ENCODE data around the gene GRID2IP. TPM values are rescaled to one million over a fixed set of nuclear protein-coding genes. Genes with fewer than 3 reads are reported as not detected.

The GRID2IP gene
- total and polyA plus RNA-seq, 2 of the 13 experiments (the other 11 are each of a cell fraction or from before 2014, with no cell fraction given), result 0.03 TPM; not detected in 1

- H2AFZ ChIP-seq (ENCODE audit: low read length), result no peak overlapping the region
- no peaks in the 10 kb centered on the region for H3K79me2 ChIP-seq (ENCODE audit: insufficient read depth, low read length)
- ChIA-PET CTCF (ENCODE audit: low intra/inter-chr PET ratio, low total read pairs) (no interaction called here), POLR2A (no interaction called here)
- no peak overlapping the region for H3K27ac ChIP-seq (ENCODE audit: extremely low read length, insufficient read depth, low read length)
- no peak overlapping the region for H3K4me3 ChIP-seq (replicated peaks in 1 of 3; ENCODE audit: insufficient read depth in 1 of 3, low read depth in 2 of 3, low read length in 3 of 3)
- in situ Hi-C loops (cut with HindIII; ENCODE audit: extremely low pct_ligation_motif_present, low pct_unique_long_range_greater_than_20kb), result no loop called here
- FAIRE-seq (no peak), DNase-seq (ENCODE audit: low spot score) (no peak), ATAC-seq (no peak)
- no TSS peak for BruUV-seq (replicated peaks)
- no peaks in the 10 kb centered on the region for H3K4me1 ChIP-seq (ENCODE audit: insufficient read depth, low read length)
- no peak overlapping the region for H3K9ac ChIP-seq (ENCODE audit: insufficient read depth, low read depth, low read length)
- no peaks in the 10 kb centered on the region for H3K9me3 ChIP-seq (ENCODE audit: low read length)
- TF ChIP-seq ZNF503 (CRISPR knock-in tag; IDR thresholded peaks at IDR 0.05), result no peak
- TF ChIP-seq FOXA1 (IDR thresholded peaks at IDR 0.05), result no peak
- TF ChIP-seq FOXA1 (CRISPR knock-in tag; IDR thresholded peaks at IDR 0.05), result no peak
- no peak for TF ChIP-seq BORCS8-MEF2B (CRISPR knock-in tag; IDR thresholded peaks at IDR 0.05)
- TF ChIP-seq RERE (CRISPR knock-in tag; IDR thresholded peaks at IDR 0.05; ENCODE audit: low read depth), result no peak
- no peak for TF ChIP-seq YEATS4 (CRISPR knock-in tag; IDR thresholded peaks at IDR 0.05; ENCODE audit: borderline replicate concordance)
- TF ChIP-seq ZNF672 (CRISPR knock-in tag; IDR thresholded peaks at IDR 0.05), result no peak
- no peak for TF ChIP-seq HOXD1 (CRISPR knock-in tag; IDR thresholded peaks at IDR 0.05)
- TF ChIP-seq ATF6 (CRISPR knock-in tag; conservative IDR thresholded peaks at IDR 0.05), result no peak
- H4K20me1 ChIP-seq (ENCODE audit: insufficient read depth, low read length), result no peaks in the 10 kb centered on the region; the same call in 1 of the 2 replicates
- H3K36me3 ChIP-seq (replicated peaks in 1 of 2; ENCODE audit: control insufficient read depth in 1 of 2, insufficient read depth in 2 of 2, low read length in 2 of 2), result peaks cover 23 to 55% of the 10 kb centered on the region in 2 experiments; a peak in 4 of 5 replicates
- 96% methylated on average over 13 of the region's 15 CpGs for WGBS (ENCODE audit: low lambda C conversion rate)
- intact Hi-C loops (cut with micrococcal nuclease; ENCODE audit: unreplicated experiment), result no loop called here
- H3K27me3 ChIP-seq (ENCODE audit: control insufficient read depth in 1 of 2, insufficient read depth in 2 of 2, low read length in 2 of 2), result no peaks in the 10 kb centered on the region
- H3K4me2 ChIP-seq (ENCODE audit: low read depth, low read length), result no peak overlapping the region
Observed at GRCh38 chr7:6600093-6600492, 48.8 kb upstream of the GRID2IP start.
